ENCODE measurements around the gene SLF2. TPM values are rescaled to one million over a fixed set of nuclear protein-coding genes. Genes with fewer than 3 reads are reported as not detected.

Gene SLF2
- total and polyA plus RNA-seq, 9 of the 15 experiments (the other 6 are each of a cell fraction or from before 2014, with no cell fraction given) = 1.7 to 18.4 (median 7.8) TPM

GRCh38 chr10:100986952-100987684, 74.4 kb downstream of the SLF2 start, which contains the start of the genes MRPL43 and TWNK (continued):
- TF ChIP-seq PRDM10 (IDR thresholded peaks at IDR 0.05; ENCODE audit: partially characterized antibody) = no peak
- no peak for TF ChIP-seq DDX20 (tag; IDR thresholded peaks at IDR 0.05; ENCODE audit: low read depth)
- no peak for TF ChIP-seq XRCC4 (IDR thresholded peaks at IDR 0.05; ENCODE audit: extremely low read depth, insufficient read depth, insufficient read length)
- TF ChIP-seq RCOR1 (IDR thresholded peaks at IDR 0.05; ENCODE audit: borderline replicate concordance in 1 of 2, low read depth in 2 of 2, low read length in 2 of 2) = no peak
- no peak for TF ChIP-seq SREBF1 (IDR thresholded peaks at IDR 0.05; ENCODE audit: borderline replicate concordance, low read depth, low read length)
- TF ChIP-seq ARID2 (IDR thresholded peaks at IDR 0.05) = no peak
- no peak for TF ChIP-seq SMARCB1 (IDR thresholded peaks at IDR 0.05; ENCODE audit: insufficient read length, low read depth)
- no peak for TF ChIP-seq POLR3G (IDR thresholded peaks at IDR 0.05; ENCODE audit: extremely low read depth, insufficient read length, insufficient replicate concordance)
- no peak; the same call in 1 of the 2 replicates for TF ChIP-seq RNF2 (IDR thresholded peaks at IDR 0.05)
- no peak for TF ChIP-seq FIP1L1 (IDR thresholded peaks at IDR 0.05; ENCODE audit: low read depth, low read length, poor library complexity, severe bottlenecking)
- peak; percentile 68; the same call in 1 of the 2 replicates for TF ChIP-seq MBD2 (IDR thresholded peaks at IDR 0.05; ENCODE audit: borderline replicate concordance, low read depth)
- no peak for TF ChIP-seq EZH2 (IDR thresholded peaks at IDR 0.05; ENCODE audit: borderline replicate concordance, low read depth, low read length)
- 0 out of 2 replicates have a peak, but pooled peaks have one; percentile 34 for TF ChIP-seq TAF7 (tag; IDR thresholded peaks at IDR 0.05)
- peak in 1 of 2 experiments; percentile 92; a peak in 2 of 4 replicates for TF ChIP-seq KDM4B (IDR thresholded peaks at IDR 0.05; ENCODE audit: borderline replicate concordance in 2 of 2, low read depth in 1 of 2)
- TF ChIP-seq FOXK1 (CRISPR knock-in tag; IDR thresholded peaks at IDR 0.05; ENCODE audit: borderline replicate concordance) = no peak
- TF ChIP-seq HDGF (IDR thresholded peaks at IDR 0.05) = no peak
- no peak for TF ChIP-seq FOXJ2 (tag; IDR thresholded peaks at IDR 0.05)
- peak; percentile 71 for TF ChIP-seq KDM5B (IDR thresholded peaks at IDR 0.05; ENCODE audit: insufficient replicate concordance, low read depth, low read length)
- TF ChIP-seq SMARCE1 (IDR thresholded peaks at IDR 0.05) = no peak
